C4-2B (cell line): ENCODE measurements around the gene DNAJA3.

Experiments used
- ZFX ChIP-seq: fragments of 450-650 bp; IDR thresholded peaks from 2 replicates; pipeline ENCODE4 v1.6.1; 2017
- TF ChIP-seq, protein P1 (sequence below): fragments of 450-650 bp; conservative IDR thresholded peaks from 2 replicates; pipeline ENCODE4 v1.5.1; 2017; ENCODE audit warnings: mild to moderate bottlenecking

DNA sequence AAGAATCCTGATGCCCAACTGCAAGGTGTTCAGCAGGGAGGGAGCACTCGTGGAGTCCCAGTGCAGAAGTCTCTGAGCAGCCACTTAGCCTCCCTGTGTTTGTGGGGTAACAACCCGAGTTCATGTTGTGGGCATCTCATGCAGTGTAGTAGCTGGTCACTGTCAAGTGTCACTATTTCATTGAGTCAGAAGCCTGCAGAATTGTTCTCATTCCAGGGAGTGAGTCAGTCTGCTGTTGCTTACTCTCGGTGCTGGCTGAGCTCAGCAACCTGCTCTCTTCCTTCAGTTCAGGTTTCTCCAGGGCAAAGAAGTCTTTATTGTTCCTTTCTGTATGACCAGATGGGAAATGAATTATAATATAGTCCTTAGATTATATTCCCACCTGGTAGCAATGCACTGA, 74.6 kb downstream of the DNAJA3 start:
- TF ChIP-seq, protein P1, sequence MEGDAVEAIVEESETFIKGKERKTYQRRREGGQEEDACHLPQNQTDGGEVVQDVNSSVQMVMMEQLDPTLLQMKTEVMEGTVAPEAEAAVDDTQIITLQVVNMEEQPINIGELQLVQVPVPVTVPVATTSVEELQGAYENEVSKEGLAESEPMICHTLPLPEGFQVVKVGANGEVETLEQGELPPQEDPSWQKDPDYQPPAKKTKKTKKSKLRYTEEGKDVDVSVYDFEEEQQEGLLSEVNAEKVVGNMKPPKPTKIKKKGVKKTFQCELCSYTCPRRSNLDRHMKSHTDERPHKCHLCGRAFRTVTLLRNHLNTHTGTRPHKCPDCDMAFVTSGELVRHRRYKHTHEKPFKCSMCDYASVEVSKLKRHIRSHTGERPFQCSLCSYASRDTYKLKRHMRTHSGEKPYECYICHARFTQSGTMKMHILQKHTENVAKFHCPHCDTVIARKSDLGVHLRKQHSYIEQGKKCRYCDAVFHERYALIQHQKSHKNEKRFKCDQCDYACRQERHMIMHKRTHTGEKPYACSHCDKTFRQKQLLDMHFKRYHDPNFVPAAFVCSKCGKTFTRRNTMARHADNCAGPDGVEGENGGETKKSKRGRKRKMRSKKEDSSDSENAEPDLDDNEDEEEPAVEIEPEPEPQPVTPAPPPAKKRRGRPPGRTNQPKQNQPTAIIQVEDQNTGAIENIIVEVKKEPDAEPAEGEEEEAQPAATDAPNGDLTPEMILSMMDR = no peak
- no peak for TF ChIP-seq ZFX
